ENCODE data around the gene BCL11B. TPM values are rescaled to one million over a fixed set of nuclear protein-coding genes. Genes with fewer than 3 reads are reported as not detected.

Gene BCL11B
- total and polyA plus RNA-seq, 2 donors (not counting 1 experiment from before 2014, with no cell fraction given) = under 0.01 TPM; not detected in 1

DNA sequence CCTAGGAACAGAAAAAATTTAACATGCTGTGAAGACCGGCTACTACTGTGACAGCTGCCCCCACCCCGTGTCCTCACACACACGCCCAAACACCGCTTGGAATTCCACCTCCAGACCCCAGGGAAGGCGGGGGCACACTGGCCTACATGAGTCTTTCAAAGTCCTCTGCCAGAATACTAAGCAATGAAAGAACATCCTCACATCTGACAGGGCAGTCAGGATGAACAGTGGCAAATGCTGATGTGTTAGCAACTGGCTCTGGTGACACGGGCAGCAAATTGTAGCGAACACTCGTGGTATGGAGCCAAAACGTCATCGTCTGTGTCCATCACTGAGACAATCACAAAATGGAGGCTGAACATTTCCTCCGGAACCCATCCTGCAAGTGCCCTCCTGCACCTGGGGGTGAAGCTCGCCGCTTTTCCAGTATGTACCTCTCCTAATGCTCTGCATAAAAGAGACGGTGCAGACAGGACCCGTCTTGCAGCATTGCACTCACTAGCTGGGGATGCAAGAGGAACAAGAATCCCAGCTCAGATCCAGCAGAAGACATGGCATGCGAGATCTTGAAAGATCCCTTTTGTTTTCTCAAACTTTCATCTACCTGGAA is 94.8 kb downstream of the BCL11B start:
- H3K4me3 ChIP-seq (replicated peaks in 1 of 4; ENCODE audit: control extremely low read depth in 1 of 4, insufficient read depth in 1 of 4, low read depth in 3 of 4, low read length in 4 of 4) = no peak overlapping the region
- H3K4me2 ChIP-seq (ENCODE audit: extremely low read depth, insufficient read depth, low read length) = no peak overlapping the region
- DNase-seq (ENCODE audit: low read depth in 2 of 2) = no peak
- H3K79me2 ChIP-seq (ENCODE audit: control insufficient read depth, insufficient read depth, low read length) = no peaks in the 10 kb centered on the region
- H3K27me3 ChIP-seq (ENCODE audit: control insufficient read depth, insufficient read depth, low read length) = no peaks in the 10 kb centered on the region
- no peaks in the 10 kb centered on the region for H4K20me1 ChIP-seq (ENCODE audit: control insufficient read depth, extremely low read depth, insufficient read depth, low read length)
- H2AFZ ChIP-seq (ENCODE audit: low read length) = no peak overlapping the region
- no peak overlapping the region for H3K9ac ChIP-seq (ENCODE audit: insufficient read depth, low read length)
- no peaks in the 10 kb centered on the region for H3K36me3 ChIP-seq (ENCODE audit: control insufficient read depth, insufficient read depth, low read length)
- H3K4me1 ChIP-seq (ENCODE audit: control insufficient read depth, extremely low read depth, insufficient read depth, low read length) = no peaks in the 10 kb centered on the region
- H3K27ac ChIP-seq (ENCODE audit: insufficient read depth, low read length) = no peak overlapping the region
- H3K9me3 ChIP-seq (ENCODE audit: control insufficient read depth, insufficient read depth, low read depth, low read length) = no peaks in the 10 kb centered on the region
- TF ChIP-seq CTCF (conservative IDR thresholded peaks at IDR 0.05 in 1 of 2, IDR thresholded peaks at IDR 0.05 in 1 of 2; ENCODE audit: low read depth in 1 of 2, low read length in 2 of 2) = no peak
- no peak for TF ChIP-seq EZH2 (IDR thresholded peaks at IDR 0.05; ENCODE audit: low read length, missing control alignments)

GRCh38 chr14:99176156-99176945 is 95.6 kb downstream of the BCL11B start:
- Histone ChIP-seq H3K4me1 (ENCODE audit: control insufficient read depth, extremely low read depth, insufficient read depth, low read length) (no peaks in the 10 kb centered on the region), H4K20me1 (ENCODE audit: control insufficient read depth, extremely low read depth, insufficient read depth, low read length) (no peaks in the 10 kb centered on the region), H3K9ac (ENCODE audit: insufficient read depth, low read length) (no peak overlapping the region), H2AFZ (ENCODE audit: low read length) (no peak overlapping the region), H3K36me3 (ENCODE audit: control insufficient read depth, insufficient read depth, low read length) (no peaks in the 10 kb centered on the region), H3K79me2 (ENCODE audit: control insufficient read depth, insufficient read depth, low read length) (no peaks in the 10 kb centered on the region), H3K27me3 (ENCODE audit: control insufficient read depth, insufficient read depth, low read length) (no peaks in the 10 kb centered on the region), H3K9me3 (ENCODE audit: control insufficient read depth, insufficient read depth, low read depth, low read length) (no peaks in the 10 kb centered on the region), H3K4me2 (ENCODE audit: extremely low read depth, insufficient read depth, low read length) (no peak overlapping the region), H3K27ac (ENCODE audit: insufficient read depth, low read length) (no peak overlapping the region), H3K4me3 (replicated peaks in 1 of 4; ENCODE audit: control extremely low read depth in 1 of 4, insufficient read depth in 1 of 4, low read depth in 3 of 4, low read length in 4 of 4) (no peak overlapping the region)
- no peak for TF ChIP-seq CTCF (conservative IDR thresholded peaks at IDR 0.05 in 1 of 2, IDR thresholded peaks at IDR 0.05 in 1 of 2; ENCODE audit: low read depth in 1 of 2, low read length in 2 of 2)
- TF ChIP-seq EZH2 (IDR thresholded peaks at IDR 0.05; ENCODE audit: low read length, missing control alignments) = no peak
- no peak for DNase-seq (ENCODE audit: low read depth in 2 of 2)

GRCh38 chr14:99175331-99176155 is 96.5 kb downstream of the BCL11B start:
- Histone ChIP-seq H3K4me1 (ENCODE audit: control insufficient read depth, extremely low read depth, insufficient read depth, low read length) (no peaks in the 10 kb centered on the region), H2AFZ (ENCODE audit: low read length) (no peak overlapping the region), H3K79me2 (ENCODE audit: control insufficient read depth, insufficient read depth, low read length) (no peaks in the 10 kb centered on the region), H4K20me1 (ENCODE audit: control insufficient read depth, extremely low read depth, insufficient read depth, low read length) (no peaks in the 10 kb centered on the region), H3K4me2 (ENCODE audit: extremely low read depth, insufficient read depth, low read length) (no peak overlapping the region), H3K4me3 (replicated peaks in 1 of 4; ENCODE audit: control extremely low read depth in 1 of 4, insufficient read depth in 1 of 4, low read depth in 3 of 4, low read length in 4 of 4) (no peak overlapping the region), H3K9me3 (ENCODE audit: control insufficient read depth, insufficient read depth, low read depth, low read length) (no peaks in the 10 kb centered on the region), H3K9ac (ENCODE audit: insufficient read depth, low read length) (no peak overlapping the region), H3K36me3 (ENCODE audit: control insufficient read depth, insufficient read depth, low read length) (no peaks in the 10 kb centered on the region), H3K27me3 (ENCODE audit: control insufficient read depth, insufficient read depth, low read length) (no peaks in the 10 kb centered on the region), H3K27ac (ENCODE audit: insufficient read depth, low read length) (no peak overlapping the region)
- no peak for TF ChIP-seq CTCF (conservative IDR thresholded peaks at IDR 0.05 in 1 of 2, IDR thresholded peaks at IDR 0.05 in 1 of 2; ENCODE audit: low read depth in 1 of 2, low read length in 2 of 2)
- TF ChIP-seq EZH2 (IDR thresholded peaks at IDR 0.05; ENCODE audit: low read length, missing control alignments) = no peak
- DNase-seq (ENCODE audit: low read depth in 2 of 2) = no peak
